ENCODE data around the gene TFCP2L1. TPM values are rescaled to one million over a fixed set of nuclear protein-coding genes. Genes with fewer than 3 reads are reported as not detected.
A peak's percentile ranks its signal among the peaks of the same experiment; 100 is the strongest.
"Not testable (repeated sequence)": the region's sequence is repeated elsewhere in the genome, so short reads cannot be mapped to it uniquely, and the experiment has no call there.

The TFCP2L1 gene
- under 0.01 TPM in 1 of 2 replicates, not detected in the other for total RNA-seq
- not detected for polyA plus RNA-seq (2012)

DNA sequence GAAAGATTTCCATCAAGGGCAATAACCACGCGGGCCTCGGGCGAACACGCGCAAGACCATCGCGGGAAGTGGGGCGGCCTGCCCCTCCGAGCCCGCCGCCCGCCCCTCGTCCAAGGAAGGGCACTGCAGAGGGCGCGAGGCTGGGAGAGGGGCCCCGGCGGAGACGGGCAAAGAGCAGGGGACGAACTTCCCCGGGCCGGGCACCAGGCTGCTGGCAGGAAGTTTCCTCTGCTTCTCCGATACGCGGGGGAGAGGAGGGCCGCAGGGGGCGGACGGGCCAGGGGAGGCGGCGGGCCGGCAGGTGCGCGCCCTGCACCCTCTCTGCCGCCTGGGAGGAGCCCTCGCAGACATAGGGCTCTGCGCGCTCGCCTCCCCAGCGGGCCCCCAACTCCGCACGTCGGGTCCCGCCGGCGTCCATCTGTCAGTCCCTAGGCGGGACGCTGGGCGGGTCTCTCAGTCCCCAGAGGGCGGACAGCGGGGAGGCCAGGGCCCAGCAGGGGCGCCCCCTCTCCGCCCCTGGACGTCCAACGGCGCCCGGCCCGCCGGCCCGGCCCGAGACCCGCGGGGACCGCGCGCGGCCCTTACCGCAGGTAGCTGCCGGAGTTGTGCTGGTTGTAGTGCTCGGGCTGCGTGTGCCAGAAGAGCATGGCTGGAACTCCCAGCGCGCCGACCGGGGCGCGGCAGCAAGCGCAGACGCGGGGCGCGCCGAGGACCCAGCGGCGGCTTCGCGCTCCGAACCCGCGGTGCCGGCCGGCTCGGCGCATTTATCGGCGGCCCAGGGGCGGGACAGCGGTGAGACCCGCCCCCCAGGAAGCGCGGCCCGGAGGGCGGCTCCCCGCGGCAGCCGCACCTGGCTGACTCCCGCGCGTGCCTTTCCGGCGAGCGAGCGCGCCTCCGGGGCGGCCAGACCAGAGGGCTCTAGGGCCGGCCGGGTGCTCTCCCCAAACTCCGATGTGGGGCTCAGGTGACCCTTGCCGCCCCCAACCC is at the start of gene TFCP2L1:
Gene TFCP2L1 (minus strand): TSS at position 740 of the 987 bp plus-strand sequence. CDS start 93 bp downstream, at position 647.
- no peak for DNase-seq (ENCODE audit: low read depth)

GRCh38 chr2:121333834-121334558 is 49.0 kb upstream of the TFCP2L1 start:
- DNase-seq (ENCODE audit: low read depth) = peak; percentile 59

DNA sequence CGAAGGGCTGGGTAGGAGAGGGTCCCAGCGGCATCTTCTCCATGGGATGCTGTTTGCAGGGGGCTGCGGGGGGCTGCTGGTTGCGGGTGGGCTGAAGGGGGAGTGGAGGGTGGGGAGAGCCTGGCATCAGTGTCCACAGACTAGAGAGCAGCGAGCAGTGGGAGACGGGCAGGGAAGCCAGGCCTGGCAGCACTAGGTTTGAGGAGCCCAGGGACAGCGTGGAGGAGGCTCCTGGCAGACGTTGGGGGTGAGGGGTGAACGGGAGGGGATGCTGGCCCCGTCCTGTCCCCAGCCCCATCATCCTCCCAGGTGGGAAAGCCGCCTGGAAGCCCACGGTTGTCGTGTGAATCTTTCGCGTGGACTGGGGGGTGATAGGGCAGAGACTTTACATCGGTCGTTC is 48.2 kb upstream of the TFCP2L1 start:
- DNase-seq (ENCODE audit: low read depth) = no peak

- not testable (repeated sequence) for DNase-seq (ENCODE audit: low read depth)
Observed at GRCh38 chr2:121331324-121331723, 46.3 kb upstream of the TFCP2L1 start.

- no peak for DNase-seq (ENCODE audit: low read depth)
Observed at GRCh38 chr2:121330921-121331320, 45.9 kb upstream of the TFCP2L1 start.

GRCh38 chr2:121329786-121330185 is 44.8 kb upstream of the TFCP2L1 start:
- DNase-seq (ENCODE audit: low read depth) = no peak

DNA sequence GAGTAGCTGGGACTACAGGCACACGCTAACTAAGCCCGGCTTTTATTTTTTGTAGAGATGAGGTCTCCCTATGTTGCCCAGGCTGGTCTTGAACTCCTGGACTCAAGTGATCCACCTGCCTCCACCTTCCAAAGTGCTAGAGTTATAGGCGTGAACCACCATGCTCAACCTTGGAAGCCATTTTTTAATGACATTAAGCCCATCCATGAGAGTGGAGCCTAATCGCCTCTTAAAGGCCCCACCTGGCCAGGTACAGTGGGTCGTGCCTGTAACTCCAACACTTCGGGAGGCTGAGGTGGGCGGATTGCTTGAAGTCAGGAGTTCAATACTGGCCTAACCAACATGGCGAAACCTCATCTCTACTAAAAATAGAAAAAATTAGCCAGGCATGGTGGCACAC is 41.6 kb upstream of the TFCP2L1 start:
- no peak for DNase-seq (ENCODE audit: low read depth)

- no peak for DNase-seq (ENCODE audit: low read depth)
Observed at GRCh38 chr2:121324601-121325000, 39.6 kb upstream of the TFCP2L1 start.

DNA sequence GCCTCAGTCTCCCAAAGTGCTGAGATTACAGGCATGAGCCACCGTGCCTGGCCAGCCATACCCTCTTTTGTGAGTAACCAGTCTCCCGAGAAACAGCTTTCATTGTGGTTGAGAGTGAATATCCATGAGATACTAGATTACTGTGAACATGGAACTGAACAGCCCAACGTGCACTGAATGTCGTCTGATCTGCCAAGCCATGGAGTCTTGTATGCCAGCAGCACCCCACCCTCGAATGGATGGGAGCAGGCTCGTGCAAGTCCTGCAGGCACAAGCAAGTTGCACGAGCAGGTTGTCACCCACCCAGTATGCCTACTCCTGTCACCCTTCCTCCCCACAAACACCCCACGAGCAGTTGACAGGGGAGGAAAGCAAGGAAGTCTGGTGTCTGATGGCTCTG is 36.5 kb upstream of the TFCP2L1 start:
- no peak for DNase-seq (ENCODE audit: low read depth)

DNA sequence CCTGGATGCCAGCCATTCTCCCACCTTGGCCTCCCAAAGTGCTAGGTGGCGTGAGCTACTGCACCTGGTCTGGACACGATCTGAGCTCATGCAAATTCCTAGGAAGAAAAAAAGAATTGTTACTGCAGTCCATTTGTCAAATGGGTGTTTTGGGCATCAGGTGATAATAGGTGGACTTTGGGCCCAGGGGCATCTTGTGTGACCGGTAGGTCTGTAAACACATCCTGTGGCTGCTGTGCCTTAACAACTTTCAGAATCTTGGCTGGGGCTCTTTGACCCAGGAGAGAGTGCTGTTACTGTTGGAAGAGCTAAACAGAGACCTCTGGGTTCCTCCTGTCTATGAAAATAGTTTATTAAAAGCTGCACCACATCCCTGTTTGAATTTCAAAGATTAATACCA is 34.9 kb upstream of the TFCP2L1 start:
- no peak for DNase-seq (ENCODE audit: low read depth)

GRCh38 chr2:121316986-121317385 is 32.0 kb upstream of the TFCP2L1 start:
- DNase-seq (ENCODE audit: low read depth) = no peak

- not testable (repeated sequence) for DNase-seq (ENCODE audit: low read depth)
Observed at GRCh38 chr2:121313701-121314100, 28.7 kb upstream of the TFCP2L1 start.

DNA sequence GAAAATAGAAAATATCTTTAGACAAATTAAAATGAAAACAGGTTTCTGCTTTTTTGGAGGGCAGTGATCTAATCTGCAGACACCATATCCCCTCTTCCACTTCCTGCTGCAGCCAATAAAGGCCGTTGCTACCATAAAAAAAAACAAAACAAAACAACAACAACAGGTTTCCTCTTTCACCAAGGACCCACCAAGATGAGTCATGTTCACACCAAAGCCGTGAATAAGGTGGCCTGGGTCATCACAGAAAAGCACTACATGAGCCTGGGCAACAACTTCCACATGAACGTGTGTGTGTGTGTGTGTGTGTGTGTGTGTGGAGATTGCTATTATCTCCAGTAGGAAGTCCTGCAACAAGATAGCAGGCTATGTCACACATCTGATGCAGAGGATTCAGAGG is 24.8 kb upstream of the TFCP2L1 start:
- DNase-seq (ENCODE audit: low read depth) = peak; percentile 18

DNA sequence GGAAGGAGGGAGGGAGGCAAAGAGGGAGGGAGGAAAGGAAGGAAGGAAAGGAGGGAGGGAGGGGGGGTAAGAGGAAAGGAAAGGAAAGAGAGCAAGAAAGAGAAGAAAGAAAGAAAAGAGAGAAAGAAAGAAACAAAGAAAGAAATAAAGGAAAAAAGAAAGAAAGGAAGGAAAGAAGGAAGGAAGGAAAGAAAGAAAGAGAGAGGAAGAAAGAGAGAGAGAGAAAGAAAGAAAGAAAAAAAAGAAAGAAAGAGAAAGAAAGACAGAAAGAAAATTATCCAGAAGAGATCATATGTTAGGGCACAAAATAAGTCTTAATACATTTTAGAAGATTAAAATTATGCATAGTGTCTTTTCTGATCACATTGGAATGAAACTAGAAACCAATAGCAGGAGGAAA is 24.3 kb upstream of the TFCP2L1 start:
- DNase-seq (ENCODE audit: low read depth) = no peak

- DNase-seq (ENCODE audit: low read depth) = no peak
Observed at GRCh38 chr2:121307048-121307447, 22.0 kb upstream of the TFCP2L1 start.

DNA sequence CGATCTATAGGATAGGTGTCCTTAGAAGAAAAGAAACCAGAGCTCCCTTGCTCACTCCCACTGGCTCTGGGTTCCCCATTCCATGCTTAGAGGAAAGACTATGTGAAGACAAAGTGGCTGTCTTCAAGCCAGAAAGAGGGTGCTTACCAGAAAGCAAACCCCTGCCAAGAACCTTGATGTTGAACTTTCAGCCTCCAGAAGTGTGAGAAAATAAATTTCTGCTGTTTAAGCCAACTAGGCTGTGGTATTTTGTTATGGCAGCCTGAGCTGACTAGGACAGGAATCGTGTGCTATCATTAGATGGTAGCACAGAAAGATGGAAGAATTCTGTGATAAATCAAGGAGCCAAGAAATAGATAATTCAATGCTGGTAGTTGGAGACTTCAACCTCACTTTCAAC is 19.9 kb upstream of the TFCP2L1 start:
- DNase-seq (ENCODE audit: low read depth) = no peak

- no peak for DNase-seq (ENCODE audit: low read depth)
Observed at GRCh38 chr2:121303531-121304263, 18.7 kb upstream of the TFCP2L1 start.

DNA sequence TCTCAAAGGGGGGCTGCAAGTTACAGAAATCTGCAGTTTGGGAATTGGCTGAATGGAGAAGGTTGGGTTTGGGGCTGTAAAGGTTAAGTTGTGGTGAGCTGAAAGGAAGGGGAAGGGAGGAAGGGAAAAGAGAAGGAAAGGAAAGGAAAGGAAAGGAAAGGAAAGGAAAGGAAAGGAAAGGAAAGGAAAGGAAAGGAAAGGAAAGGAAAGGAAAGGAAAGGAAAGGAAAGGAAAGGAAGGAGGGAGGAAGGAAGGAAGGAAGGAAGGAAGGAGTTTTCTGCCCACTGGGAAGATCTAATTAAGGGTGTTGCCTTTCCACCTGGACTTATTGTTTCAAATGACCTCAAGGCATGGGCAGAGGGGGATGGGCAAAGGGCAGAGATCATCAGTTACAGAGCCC is 16.2 kb upstream of the TFCP2L1 start:
- DNase-seq (ENCODE audit: low read depth) = not testable (repeated sequence)

DNA sequence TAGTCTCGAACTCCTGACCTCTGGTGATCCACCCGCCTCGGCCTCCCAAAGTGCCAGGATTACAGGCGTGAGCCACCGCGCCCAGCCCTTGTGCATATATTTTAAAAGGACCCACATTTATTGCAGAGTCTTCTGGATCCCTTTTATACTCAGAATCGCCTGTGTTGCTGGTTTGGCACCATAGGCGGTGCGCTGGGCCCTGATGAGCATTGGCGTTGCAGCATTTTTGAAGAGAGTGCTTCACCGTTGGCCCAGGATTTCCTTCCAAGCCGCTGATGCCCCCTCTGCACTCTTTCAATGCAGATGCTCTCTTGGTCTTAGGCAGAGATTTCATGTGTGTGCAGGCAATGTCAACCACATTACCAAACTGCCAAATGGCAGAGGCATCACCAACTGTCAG is 13.5 kb upstream of the TFCP2L1 start:
- no peak for DNase-seq (ENCODE audit: low read depth)

DNA sequence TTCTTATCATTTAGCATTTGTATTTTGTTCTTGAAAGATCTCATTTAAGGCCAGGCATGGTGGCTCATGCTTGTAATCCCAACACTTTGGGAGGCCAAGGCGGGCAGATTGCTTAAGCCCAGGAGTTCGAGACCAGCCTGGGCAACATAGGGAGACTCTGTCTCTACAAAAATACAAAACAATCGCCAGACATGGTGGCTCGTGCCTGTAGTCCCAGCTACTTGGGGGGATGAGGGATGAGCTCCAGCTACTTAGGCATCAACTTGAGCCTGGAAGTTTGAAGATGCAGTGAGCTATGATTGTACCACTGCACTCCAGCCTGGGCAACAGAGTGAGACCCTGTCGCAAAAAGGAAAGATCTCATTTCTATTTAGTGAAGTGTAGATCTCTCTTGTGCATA is 12.9 kb upstream of the TFCP2L1 start:
- not testable (repeated sequence) for DNase-seq (ENCODE audit: low read depth)

- DNase-seq (ENCODE audit: low read depth) = peak; percentile 67
Observed at GRCh38 chr2:121297217-121297830, 12.3 kb upstream of the TFCP2L1 start.

All from myocyte (in vitro differentiated cells).